WI38 (cell line): ENCODE results near the gene IGF2BP2.
"Not testable (repeated sequence)": the region's sequence is repeated elsewhere in the genome, so short reads cannot be mapped to it uniquely, and the experiment has no call there.

ENCODE experiments used
- H3K4me3 ChIP-seq: 2 replicates; pipeline ENCODE4 v1.5.1; 2011; ENCODE audit warnings: low read depth, mild to moderate bottlenecking, control low read depth, low read length
- TF ChIP-seq, protein P1 (sequence below): IDR thresholded peaks from 2 replicates; pipeline ENCODE4 v1.5.1; 2012; ENCODE audit warnings: low read depth, mild to moderate bottlenecking, control low read depth, low read length

Gene IGF2BP2

DNA sequence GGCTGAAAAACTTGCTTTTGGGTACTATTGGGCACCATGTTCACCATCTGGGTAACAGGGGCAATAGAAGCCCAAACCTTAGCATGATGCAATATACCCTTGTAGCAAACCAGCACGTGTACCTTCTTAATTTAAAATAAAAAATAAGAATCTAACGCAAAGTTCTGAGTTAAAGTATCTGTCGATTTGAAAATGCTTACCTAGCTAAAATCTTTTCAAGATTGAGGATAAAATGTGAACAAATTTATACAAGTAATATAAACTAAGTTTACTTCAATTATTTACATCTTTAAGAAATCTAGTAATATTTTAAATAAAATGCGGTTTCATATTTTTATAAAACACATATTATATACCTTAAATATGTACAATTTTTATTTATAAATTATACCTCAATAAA is 38.1 kb upstream of the IGF2BP2 start:
- no peak overlapping the region for H3K4me3 ChIP-seq
- TF ChIP-seq, protein P1, sequence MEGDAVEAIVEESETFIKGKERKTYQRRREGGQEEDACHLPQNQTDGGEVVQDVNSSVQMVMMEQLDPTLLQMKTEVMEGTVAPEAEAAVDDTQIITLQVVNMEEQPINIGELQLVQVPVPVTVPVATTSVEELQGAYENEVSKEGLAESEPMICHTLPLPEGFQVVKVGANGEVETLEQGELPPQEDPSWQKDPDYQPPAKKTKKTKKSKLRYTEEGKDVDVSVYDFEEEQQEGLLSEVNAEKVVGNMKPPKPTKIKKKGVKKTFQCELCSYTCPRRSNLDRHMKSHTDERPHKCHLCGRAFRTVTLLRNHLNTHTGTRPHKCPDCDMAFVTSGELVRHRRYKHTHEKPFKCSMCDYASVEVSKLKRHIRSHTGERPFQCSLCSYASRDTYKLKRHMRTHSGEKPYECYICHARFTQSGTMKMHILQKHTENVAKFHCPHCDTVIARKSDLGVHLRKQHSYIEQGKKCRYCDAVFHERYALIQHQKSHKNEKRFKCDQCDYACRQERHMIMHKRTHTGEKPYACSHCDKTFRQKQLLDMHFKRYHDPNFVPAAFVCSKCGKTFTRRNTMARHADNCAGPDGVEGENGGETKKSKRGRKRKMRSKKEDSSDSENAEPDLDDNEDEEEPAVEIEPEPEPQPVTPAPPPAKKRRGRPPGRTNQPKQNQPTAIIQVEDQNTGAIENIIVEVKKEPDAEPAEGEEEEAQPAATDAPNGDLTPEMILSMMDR, result no peak

DNA sequence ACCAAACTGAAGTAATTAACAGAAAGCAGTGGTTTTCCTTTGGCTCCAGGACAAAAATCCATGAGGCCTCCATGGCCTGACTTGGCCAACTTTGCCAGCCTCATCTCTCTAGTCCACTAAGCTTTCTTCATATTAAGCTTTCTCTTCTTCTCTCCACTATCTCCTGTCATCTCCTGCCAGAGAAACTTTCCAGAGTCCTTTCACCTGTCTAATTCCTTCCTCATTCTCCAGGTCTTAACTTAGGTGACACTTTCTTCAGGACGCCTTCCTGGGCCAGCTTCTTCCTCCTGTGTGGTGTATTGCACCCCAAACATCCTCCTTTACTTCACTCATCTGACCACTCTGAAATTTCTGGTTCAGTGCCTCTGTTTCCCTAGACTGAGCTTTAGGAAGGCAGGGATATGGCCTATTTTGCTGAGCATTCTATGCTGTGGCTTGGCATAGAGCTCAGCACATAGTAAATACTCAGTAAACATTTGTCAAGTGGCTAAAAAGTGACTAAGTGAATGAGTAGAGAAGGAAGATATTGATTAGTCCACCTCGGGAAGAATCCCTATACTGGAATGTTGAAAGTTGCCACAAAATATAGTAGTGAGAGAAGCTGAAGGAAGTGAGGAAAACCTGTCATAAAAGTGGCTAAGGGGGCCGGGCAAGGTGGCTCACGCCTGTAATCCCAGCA is 34.6 kb upstream of the IGF2BP2 start:
- no peak overlapping the region for H3K4me3 ChIP-seq
- TF ChIP-seq, protein P1, result no peak

DNA sequence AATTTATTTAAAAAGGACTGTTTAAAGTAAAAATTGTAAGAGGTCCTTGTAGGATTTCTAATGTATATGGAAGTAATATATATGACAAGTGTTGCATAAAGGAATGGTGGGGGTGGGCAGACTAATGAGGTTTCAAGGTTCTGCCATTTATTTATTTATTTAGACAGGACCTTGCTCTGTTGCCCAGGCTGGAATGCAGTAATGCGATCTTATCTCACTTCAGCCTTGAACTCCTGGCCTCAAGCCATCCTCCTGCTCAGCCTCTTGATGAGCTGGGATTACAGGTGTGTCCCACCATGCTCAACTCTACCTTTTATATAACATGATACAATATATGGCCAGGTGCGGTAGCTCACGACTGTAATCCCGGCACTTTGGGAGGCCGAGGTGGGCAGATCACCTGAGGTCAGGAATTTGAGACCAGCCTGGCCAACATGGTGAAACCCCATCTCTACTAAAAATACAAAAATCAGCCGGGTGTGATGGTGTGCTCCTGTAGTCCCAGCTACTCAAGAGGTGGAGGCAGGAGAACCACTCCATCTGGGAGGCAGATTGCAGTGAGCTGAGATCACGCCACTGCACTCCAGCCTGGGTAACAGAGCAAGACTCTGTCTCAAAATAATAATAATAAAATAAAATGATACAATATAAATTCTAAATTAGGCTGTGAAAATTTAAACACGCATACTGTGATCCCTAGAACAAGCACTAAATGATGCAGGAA is 33.8 kb upstream of the IGF2BP2 start:
- no peak overlapping the region for H3K4me3 ChIP-seq
- TF ChIP-seq, protein P1, result no peak

DNA sequence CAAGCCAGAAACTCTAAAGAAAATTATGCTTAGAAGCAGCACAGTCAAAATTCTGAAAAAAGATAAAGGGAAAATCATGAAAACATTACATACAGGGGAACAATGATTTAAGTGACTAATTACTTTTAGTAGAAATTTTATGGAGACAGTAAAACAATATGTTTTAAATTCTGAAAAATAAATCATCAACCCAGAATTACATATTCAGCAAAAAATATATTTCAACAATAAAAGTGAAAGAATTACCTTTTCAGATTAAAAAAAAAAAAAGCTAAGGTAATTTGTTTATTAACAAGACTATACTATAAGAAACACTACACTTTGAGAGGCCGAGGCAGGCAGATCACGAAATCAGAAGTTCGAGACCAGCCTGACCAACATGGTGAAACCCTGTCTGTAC is 32.4 kb upstream of the IGF2BP2 start:
- TF ChIP-seq, protein P1, result no peak
- H3K4me3 ChIP-seq, result no peak overlapping the region

DNA sequence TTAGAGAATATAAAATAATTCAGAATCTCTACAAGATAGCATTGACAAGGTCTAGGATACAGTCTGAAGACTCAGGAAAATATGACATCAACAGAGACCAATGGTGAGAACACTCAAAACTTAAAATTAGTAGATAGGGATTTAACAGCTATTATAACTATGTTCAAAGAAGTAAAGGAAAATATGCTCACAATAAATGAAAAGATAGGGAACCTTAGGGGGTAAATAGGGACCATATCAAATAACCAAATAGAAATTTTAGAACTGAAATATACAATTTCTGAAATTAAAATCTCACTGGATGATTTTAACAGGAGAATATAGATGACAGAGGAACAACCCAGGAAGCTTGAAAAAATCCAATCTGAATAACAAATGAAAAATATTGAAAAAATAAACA is 31.8 kb upstream of the IGF2BP2 start:
- TF ChIP-seq, protein P1, result no peak
- H3K4me3 ChIP-seq, result no peak overlapping the region

DNA sequence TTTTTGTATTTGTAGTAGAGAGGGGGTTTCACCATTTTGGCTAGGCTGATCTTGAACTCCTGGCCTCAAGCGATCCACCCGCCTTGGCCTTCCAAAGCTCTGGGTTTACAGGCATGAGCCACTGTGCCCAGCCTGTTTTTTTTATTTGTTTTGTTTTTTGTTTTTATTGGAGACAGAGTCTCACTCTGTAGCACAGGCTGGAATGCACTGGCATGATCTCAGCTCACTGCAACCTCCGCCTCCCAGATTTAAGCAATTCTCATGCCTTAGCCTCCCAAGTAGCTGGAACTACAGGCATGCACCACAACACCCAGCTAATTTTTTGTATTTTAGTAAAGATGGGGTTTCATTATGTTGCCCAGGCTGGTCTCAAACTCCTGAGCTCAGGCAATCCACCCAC is 28.9 kb upstream of the IGF2BP2 start:
- H3K4me3 ChIP-seq, result not testable (repeated sequence)

DNA sequence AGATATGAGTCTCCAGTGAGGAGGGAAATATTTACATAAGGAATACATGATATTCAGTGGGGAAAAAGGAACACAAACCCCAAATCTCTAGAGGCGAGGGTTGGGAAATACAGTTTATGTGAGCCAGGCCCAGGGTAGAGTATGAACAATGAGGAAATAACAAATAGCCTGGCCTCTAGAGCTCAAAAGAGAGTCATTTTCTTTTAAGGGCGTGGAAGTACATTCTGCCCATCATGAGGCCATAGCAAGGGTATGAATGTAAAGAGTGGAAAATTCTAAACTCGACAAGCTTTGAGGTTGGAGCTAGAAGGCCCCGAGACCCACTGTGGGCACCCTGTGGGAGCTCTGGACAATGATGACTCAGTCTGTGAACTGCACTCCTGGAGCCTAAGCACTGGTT is 27.8 kb upstream of the IGF2BP2 start:
- TF ChIP-seq, protein P1, result no peak
- H3K4me3 ChIP-seq, result no peak overlapping the region
